ENCODE results near the gene SFRP5. TPM values are rescaled to one million over a fixed set of nuclear protein-coding genes. Genes with fewer than 3 reads are reported as not detected.

Gene SFRP5
- total RNA-seq, 4 donors from 2014 or later: 0.24 to 59.1 TPM; not detected in 2

- no peak overlapping the region for H3K4me3 ChIP-seq
- intact Hi-C loops (cut with DNase I; ENCODE audit: low total_unique reads): no loop called here
- H3K27me3 ChIP-seq: no peaks in the 10 kb centered on the region
- TF ChIP-seq POLR2A (IDR thresholded peaks at IDR 0.05) (no peak), CTCF (IDR thresholded peaks at IDR 0.05) (no peak)
- no peak overlapping the region for H3K27ac ChIP-seq
- no peaks in the 10 kb centered on the region for H3K36me3 ChIP-seq
- no peaks in the 10 kb centered on the region for H3K9me3 ChIP-seq
- H3K4me1 ChIP-seq: no peaks in the 10 kb centered on the region
- no peak for DNase-seq
These were observed 10.8 kb upstream of the SFRP5 start for GRCh38 chr10:97782455-97783228.

GRCh38 chr10:97781618-97782331 is 10.0 kb upstream of the SFRP5 start:
- intact Hi-C loops (cut with DNase I; ENCODE audit: low total_unique reads): no loop called here
- TF ChIP-seq CTCF (IDR thresholded peaks at IDR 0.05) (no peak), POLR2A (IDR thresholded peaks at IDR 0.05) (no peak)
- H3K4me3 ChIP-seq: no peak overlapping the region
- H3K27me3 ChIP-seq: no peaks in the 10 kb centered on the region
- no peaks in the 10 kb centered on the region for H3K9me3 ChIP-seq
- H3K4me1 ChIP-seq: no peaks in the 10 kb centered on the region
- no peaks in the 10 kb centered on the region for H3K36me3 ChIP-seq
- H3K27ac ChIP-seq: no peak overlapping the region
- DNase-seq: no peak

GRCh38 chr10:97780841-97781617 is 9.2 kb upstream of the SFRP5 start:
- Histone ChIP-seq H3K4me1 (no peaks in the 10 kb centered on the region), H3K4me3 (no peak overlapping the region), H3K9me3 (no peaks in the 10 kb centered on the region), H3K36me3 (no peaks in the 10 kb centered on the region), H3K27ac (no peak overlapping the region), H3K27me3 (no peaks in the 10 kb centered on the region)
- no peak for DNase-seq
- no peak for TF ChIP-seq POLR2A (IDR thresholded peaks at IDR 0.05)
- TF ChIP-seq CTCF (IDR thresholded peaks at IDR 0.05): no peak
- intact Hi-C loops (cut with DNase I; ENCODE audit: low total_unique reads): no loop called here

GRCh38 chr10:97779975-97780374 is 8.2 kb upstream of the SFRP5 start:
- no peaks in the 10 kb centered on the region for H3K36me3 ChIP-seq
- no peak for TF ChIP-seq POLR2A (IDR thresholded peaks at IDR 0.05)
- no peak for TF ChIP-seq CTCF (IDR thresholded peaks at IDR 0.05)
- H3K27me3 ChIP-seq: no peaks in the 10 kb centered on the region
- DNase-seq: no peak
- H3K4me3 ChIP-seq: no peak overlapping the region
- intact Hi-C loops (cut with DNase I; ENCODE audit: low total_unique reads): no loop called here
- H3K27ac ChIP-seq: no peak overlapping the region
- H3K9me3 ChIP-seq: no peaks in the 10 kb centered on the region
- no peaks in the 10 kb centered on the region for H3K4me1 ChIP-seq

Data from uterus (tissue), 4 donors.